HG03025 (cell line): ENCODE results near the gene ASF1B.

ENCODE experiments used
- ATAC-seq: cut with Tn5 transposase; IDR thresholded peaks from one replicate; pipeline ENCODE4 v1.9.1; 2021; ENCODE audit warnings: mild to moderate bottlenecking, moderate library complexity; ENCODE audit not compliant: unreplicated experiment, low FRiP score

ASF1B gene

GRCh38 chr19:14089662-14090508, 46.5 kb downstream of the ASF1B start:
- no peak for ATAC-seq

GRCh38 chr19:14089412-14089661, 47.1 kb downstream of the ASF1B start:
- no peak for ATAC-seq

- no peak for ATAC-seq
Observed at GRCh38 chr19:14088634-14089411, 47.6 kb downstream of the ASF1B start.

GRCh38 chr19:14086098-14086497, 50.3 kb downstream of the ASF1B start:
- no peak for ATAC-seq

GRCh38 chr19:14085309-14085995, 50.9 kb downstream of the ASF1B start, which contains the start of gene C19orf67:
TSS of gene C19orf67 (minus strand) at chr19:14085783. CDS start at chr19:14085627, 156 bp downstream.
- no peak for ATAC-seq

- ATAC-seq = no peak
Observed at GRCh38 chr19:14082675-14082960, 53.8 kb downstream of the ASF1B start.

- ATAC-seq = no peak
Observed at GRCh38 chr19:14081797-14082674, 54.4 kb downstream of the ASF1B start.

GRCh38 chr19:14080887-14081796, 55.2 kb downstream of the ASF1B start:
- peak; percentile 84 for ATAC-seq

GRCh38 chr19:14078411-14078810, 58.0 kb downstream of the ASF1B start:
- ATAC-seq = no peak

- no peak for ATAC-seq
Observed at GRCh38 chr19:14073925-14074838, 62.2 kb downstream of the ASF1B start.

- no peak for ATAC-seq
Observed at GRCh38 chr19:14073261-14073924, 63.0 kb downstream of the ASF1B start.

GRCh38 chr19:14072535-14073260, 63.7 kb downstream of the ASF1B start, which contains the start of gene MISP3:
TSS of gene MISP3 (plus strand) at chr19:14072786. CDS start at chr19:14073310, 524 bp downstream.
- ATAC-seq = no peak

GRCh38 chr19:14070268-14071050, 65.9 kb downstream of the ASF1B start:
- ATAC-seq = no peak
